ENCODE results near the gene OR2F1. TPM values are rescaled to one million over a fixed set of nuclear protein-coding genes. Genes with fewer than 3 reads are reported as not detected.
A peak's percentile ranks its signal among the peaks of the same experiment; 100 is the strongest.

The OR2F1 gene
- total RNA-seq, 3 donors from 2014 or later, result not detected

DNA sequence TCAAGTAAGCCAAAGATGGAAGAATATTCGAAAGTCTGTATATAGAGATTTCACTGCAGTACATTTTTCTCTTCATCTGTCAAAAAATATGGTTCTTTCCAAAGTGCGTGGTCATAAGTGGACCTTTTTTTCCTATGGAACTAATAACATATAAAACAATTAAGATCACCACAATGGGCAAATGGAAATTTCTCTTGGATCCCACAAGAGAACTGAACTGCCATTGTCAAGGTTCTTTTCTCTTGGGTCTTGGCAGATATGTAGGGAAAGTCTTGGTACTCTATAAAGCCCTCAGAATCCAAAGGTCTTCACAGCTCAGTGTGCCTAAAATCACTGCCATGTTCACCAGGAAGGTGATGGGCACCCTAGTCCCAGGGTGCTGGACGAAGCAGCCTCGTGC is 45.4 kb downstream of the OR2F1 start, which contains the start of gene OR6B1:
Gene OR6B1, plus strand, starts transcription at position 301 of the 400 bp plus-strand sequence. CDS start 3,677 bp downstream, outside the sequence.
- ATAC-seq (no peak), DNase-seq (no peak)
- intact Hi-C loops (cut with DNase I, micrococcal nuclease), result no loop called here
- Histone ChIP-seq H3K36me3 (ENCODE audit: low read depth) (no peaks in the 10 kb centered on the region), H3K4me1 (ENCODE audit: low read depth) (no peaks in the 10 kb centered on the region), H3K9me3 (no peaks in the 10 kb centered on the region), H3K4me3 (no peak within 1 kb of the TSS)
- TF ChIP-seq, protein P1, sequence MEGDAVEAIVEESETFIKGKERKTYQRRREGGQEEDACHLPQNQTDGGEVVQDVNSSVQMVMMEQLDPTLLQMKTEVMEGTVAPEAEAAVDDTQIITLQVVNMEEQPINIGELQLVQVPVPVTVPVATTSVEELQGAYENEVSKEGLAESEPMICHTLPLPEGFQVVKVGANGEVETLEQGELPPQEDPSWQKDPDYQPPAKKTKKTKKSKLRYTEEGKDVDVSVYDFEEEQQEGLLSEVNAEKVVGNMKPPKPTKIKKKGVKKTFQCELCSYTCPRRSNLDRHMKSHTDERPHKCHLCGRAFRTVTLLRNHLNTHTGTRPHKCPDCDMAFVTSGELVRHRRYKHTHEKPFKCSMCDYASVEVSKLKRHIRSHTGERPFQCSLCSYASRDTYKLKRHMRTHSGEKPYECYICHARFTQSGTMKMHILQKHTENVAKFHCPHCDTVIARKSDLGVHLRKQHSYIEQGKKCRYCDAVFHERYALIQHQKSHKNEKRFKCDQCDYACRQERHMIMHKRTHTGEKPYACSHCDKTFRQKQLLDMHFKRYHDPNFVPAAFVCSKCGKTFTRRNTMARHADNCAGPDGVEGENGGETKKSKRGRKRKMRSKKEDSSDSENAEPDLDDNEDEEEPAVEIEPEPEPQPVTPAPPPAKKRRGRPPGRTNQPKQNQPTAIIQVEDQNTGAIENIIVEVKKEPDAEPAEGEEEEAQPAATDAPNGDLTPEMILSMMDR (IDR thresholded peaks at IDR 0.05), result no peak

DNA sequence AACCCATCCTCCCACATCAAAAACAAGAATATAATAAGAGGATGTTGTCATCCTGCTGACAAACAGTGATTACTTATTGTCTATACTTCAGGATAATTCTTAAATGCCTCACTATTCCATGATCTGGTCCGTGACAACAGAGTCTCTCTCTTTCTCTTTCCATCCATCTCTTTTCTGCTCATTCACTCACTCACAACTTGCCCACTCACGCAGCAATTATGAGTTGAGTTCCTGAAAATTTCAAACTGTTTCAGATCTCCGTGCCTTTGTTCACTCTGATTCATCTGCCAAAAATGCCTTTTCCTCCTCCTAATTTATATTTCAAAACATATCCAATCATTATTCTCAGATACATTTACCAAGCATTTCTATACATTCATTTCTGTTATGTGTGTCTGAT is 46.9 kb downstream of the OR2F1 start:
- ATAC-seq, result no peak
- intact Hi-C loops (cut with DNase I, micrococcal nuclease), result no loop called here

DNA sequence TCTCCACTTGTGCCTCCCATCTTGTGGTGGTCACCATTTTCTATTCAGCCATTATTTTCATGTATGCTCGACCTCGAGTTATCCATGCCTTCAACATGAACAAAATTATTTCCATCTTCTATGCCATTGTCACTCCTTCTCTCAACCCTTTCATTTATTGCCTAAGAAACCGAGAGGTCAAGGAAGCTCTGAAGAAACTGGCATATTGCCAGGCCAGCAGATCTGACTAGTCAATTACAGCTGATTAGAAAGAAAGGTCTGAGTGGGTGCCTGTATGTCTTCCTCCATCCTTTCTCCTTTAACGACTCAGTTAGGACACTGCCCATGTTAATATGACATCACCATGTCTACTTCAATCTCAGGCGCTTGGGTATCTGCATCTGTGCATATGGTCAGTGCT is 50.1 kb downstream of the OR2F1 start:
- ATAC-seq (no peak), DNase-seq (no peak)
- Histone ChIP-seq H3K4me3 (no peak overlapping the region), H3K4me1 (ENCODE audit: low read depth) (no peaks in the 10 kb centered on the region), H3K9me3 (peaks cover 4% of the 10 kb centered on the region), H3K36me3 (ENCODE audit: low read depth) (no peaks in the 10 kb centered on the region)
- TF ChIP-seq, protein P1 (IDR thresholded peaks at IDR 0.05), result no peak
- intact Hi-C loops (cut with DNase I, micrococcal nuclease), result no loop called here

More for the DNA sequence above, 46.9 kb downstream of the OR2F1 start:
- no peaks in the 10 kb centered on the region for H3K36me3 ChIP-seq (ENCODE audit: low read depth)
- no peaks in the 10 kb centered on the region for H3K4me1 ChIP-seq (ENCODE audit: low read depth)
- TF ChIP-seq, protein P1 (IDR thresholded peaks at IDR 0.05), result no peak
- no peak for DNase-seq
- no peaks in the 10 kb centered on the region for H3K9me3 ChIP-seq
- H3K4me3 ChIP-seq, result no peak overlapping the region

DNA sequence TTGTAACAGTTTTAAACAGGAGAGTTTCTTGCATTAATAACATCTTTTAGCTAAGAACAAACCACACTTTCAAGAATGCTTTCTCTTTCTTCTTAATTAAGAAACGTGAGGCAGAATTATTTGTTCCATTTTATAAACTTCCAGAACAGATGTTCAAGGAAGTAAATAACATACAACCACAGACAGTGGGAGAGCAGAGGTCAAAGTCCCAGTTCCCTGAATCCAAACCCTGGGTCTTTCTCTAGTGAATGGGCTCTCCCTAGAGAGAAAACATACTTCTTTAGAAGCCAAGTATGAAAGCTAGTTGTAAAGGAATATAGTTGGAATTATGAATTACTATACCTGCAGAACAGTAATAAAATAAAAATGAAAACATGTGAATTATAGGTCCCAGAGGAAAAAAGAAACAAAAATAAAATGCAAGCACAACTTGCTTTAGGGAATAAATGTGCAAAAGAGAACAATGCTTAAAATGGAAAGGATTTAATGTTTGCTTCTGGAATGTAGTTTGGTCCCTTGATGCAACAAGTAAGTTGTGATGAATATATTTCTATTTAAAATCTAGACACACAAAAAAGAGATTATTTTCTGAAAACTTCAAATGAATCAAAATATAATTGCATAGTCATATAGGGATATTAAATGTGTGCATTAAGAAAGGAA is 51.5 kb downstream of the OR2F1 start:
- TF ChIP-seq, protein P1 (IDR thresholded peaks at IDR 0.05), result no peak
- ATAC-seq, result no peak
- Histone ChIP-seq H3K4me1 (ENCODE audit: low read depth) (no peaks in the 10 kb centered on the region), H3K36me3 (ENCODE audit: low read depth) (no peaks in the 10 kb centered on the region), H3K9me3 (peaks cover 13% of the 10 kb centered on the region), H3K4me3 (no peak overlapping the region)
- DNase-seq, result peak in 1 of 3 donors; percentile 20
- intact Hi-C loops (cut with DNase I, micrococcal nuclease), result no loop called here

DNA sequence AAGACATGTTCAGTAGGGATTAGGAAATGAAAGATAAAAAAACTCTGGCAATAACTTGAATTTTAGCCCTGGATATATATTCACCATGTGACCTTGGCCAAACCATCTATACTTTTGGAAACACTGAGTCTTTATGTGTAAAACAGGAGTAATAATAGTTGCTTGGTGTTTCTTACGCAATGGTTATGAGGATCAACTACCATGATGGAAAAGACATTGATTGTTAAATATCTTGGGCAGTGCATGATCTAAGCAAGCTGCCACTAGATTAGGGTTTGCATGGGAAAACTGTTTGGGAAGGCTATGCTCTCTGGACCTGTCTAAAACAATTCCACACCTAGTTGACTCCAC is 52.0 kb downstream of the OR2F1 start:
- intact Hi-C loops (cut with DNase I, micrococcal nuclease), result no loop called here
- DNase-seq, result no peak
- ATAC-seq, result no peak
- Histone ChIP-seq H3K9me3 (peaks cover 13% of the 10 kb centered on the region), H3K4me1 (ENCODE audit: low read depth) (no peaks in the 10 kb centered on the region), H3K4me3 (no peak overlapping the region), H3K36me3 (ENCODE audit: low read depth) (no peaks in the 10 kb centered on the region)
- TF ChIP-seq, protein P1 (IDR thresholded peaks at IDR 0.05), result no peak

Measured in mucosa of descending colon (tissue), 3 donors.